Anterior cingulate cortex (tissue), 58 donors: Measurements from ENCODE around the gene PRR29.

Experiments
- DNase-seq, 58 donors: peaks; one replicate each; lab custom pipeline; 2025; lab: John Stamatoyannopoulos, UW

PRR29 gene

GRCh38 chr17:63998050-63998720, at the start of gene PRR29:
TSS of gene PRR29 (plus strand) at chr17:63998351. CDS start at chr17:63998365, 14 bp downstream.
- peak in 35 of 58 donors; percentile 3 to 77 (median 28) for DNase-seq

GRCh38 chr17:63948521-63948920, 49.6 kb upstream of the PRR29 start:
- no peak for DNase-seq

GRCh38 chr17:63949576-63950250, 48.4 kb upstream of the PRR29 start:
- no peak for DNase-seq

GRCh38 chr17:63950940-63951907, 46.9 kb upstream of the PRR29 start:
- no peak for DNase-seq

GRCh38 chr17:63954402-63955063, 43.6 kb upstream of the PRR29 start:
- DNase-seq, result no peak

GRCh38 chr17:63955232-63955631, 42.9 kb upstream of the PRR29 start:
- DNase-seq, result no peak

GRCh38 chr17:63955791-63956190, 42.4 kb upstream of the PRR29 start:
- no peak for DNase-seq

GRCh38 chr17:63956296-63956920, 41.7 kb upstream of the PRR29 start:
- DNase-seq, result no peak

- DNase-seq, result no peak
These were observed 38.1 kb upstream of the PRR29 start for GRCh38 chr17:63960006-63960405.

GRCh38 chr17:63960430-63960829, 37.7 kb upstream of the PRR29 start:
- no peak for DNase-seq

GRCh38 chr17:63961355-63962212, 36.6 kb upstream of the PRR29 start:
- DNase-seq, result peak in 2 of 58 donors; percentile 23 to 52

- no peak for DNase-seq
These were observed 35.8 kb upstream of the PRR29 start for GRCh38 chr17:63962298-63962744.

- no peak for DNase-seq
These were observed 35.0 kb upstream of the PRR29 start for GRCh38 chr17:63963123-63963522.

GRCh38 chr17:63966646-63967264, 31.4 kb upstream of the PRR29 start:
- no peak for DNase-seq

GRCh38 chr17:63967953-63968352, 30.2 kb upstream of the PRR29 start:
- DNase-seq, result no peak

- no peak for DNase-seq
These were observed 28.9 kb upstream of the PRR29 start for GRCh38 chr17:63969278-63969677.

GRCh38 chr17:63972796-63973195, 25.4 kb upstream of the PRR29 start, which contains the start of gene SCN4A:
TSS of gene SCN4A (minus strand) at chr17:63972918. CDS start at chr17:63972841, 77 bp downstream.
- DNase-seq, result no peak

GRCh38 chr17:63973247-63973646, 24.9 kb upstream of the PRR29 start:
- DNase-seq, result no peak
